ENCODE results near the gene ATCAY.
"Not testable (repeated sequence)": the region's sequence is repeated elsewhere in the genome, so short reads cannot be mapped to it uniquely, and the experiment has no call there.

ATCAY gene

DNA sequence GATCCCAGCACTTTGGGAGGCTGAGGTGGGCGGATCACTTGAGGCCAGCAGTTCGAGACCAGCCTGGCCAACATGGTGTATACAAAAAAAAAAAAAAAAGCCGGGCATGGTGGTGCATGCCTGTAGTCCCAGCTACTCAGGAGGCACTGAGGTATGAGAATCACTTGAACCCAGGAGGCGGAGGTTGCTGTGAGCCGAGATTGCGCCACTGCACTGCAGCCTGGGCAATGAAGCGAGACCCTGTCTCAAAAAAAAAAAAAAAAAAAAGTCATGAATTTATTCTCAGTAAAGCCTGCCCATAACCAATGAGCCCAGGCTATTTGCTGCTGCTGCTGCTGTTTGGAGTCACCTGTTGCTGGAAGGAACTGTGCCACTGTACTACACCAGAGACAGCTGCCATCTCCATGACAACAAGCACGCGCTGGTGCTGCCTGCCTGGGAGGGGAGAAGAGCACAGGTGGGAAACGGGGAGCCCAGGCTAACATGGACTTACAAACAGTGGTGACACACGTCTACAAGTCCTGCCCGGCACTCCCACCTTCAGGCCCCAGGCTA, 23.0 kb upstream of the ATCAY start:
- DNase-seq (ENCODE audit: low read depth), result no peak

- DNase-seq (ENCODE audit: low read depth), result no peak
Measured at GRCh38 chr19:3860499-3860898, 20.0 kb upstream of the ATCAY start.

- DNase-seq (ENCODE audit: low read depth), result no peak
Measured at GRCh38 chr19:3862826-3863500, 17.5 kb upstream of the ATCAY start.

DNA sequence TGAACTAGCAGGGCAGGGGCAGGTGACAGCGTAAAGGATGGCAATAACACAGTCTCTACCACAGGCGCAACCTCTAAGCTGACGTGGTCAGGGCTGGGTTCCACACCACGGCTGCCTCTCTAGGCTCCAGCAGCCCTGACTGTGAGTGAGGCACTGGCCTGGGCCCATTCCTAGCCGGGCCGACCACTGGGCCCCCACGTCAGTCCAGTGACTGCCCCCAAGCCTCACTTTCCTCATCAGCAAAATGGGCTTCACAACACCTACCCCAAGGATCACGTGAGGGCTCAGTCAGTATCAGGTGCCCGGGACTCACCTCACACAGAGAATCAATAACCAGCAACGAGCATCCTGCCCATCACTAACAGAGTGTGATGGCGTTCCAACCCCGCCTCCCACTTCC, 16.8 kb upstream of the ATCAY start:
- DNase-seq (ENCODE audit: low read depth), result no peak

GRCh38 chr19:3866910-3867638, 13.4 kb upstream of the ATCAY start:
- no peak for DNase-seq (ENCODE audit: low read depth)

DNA sequence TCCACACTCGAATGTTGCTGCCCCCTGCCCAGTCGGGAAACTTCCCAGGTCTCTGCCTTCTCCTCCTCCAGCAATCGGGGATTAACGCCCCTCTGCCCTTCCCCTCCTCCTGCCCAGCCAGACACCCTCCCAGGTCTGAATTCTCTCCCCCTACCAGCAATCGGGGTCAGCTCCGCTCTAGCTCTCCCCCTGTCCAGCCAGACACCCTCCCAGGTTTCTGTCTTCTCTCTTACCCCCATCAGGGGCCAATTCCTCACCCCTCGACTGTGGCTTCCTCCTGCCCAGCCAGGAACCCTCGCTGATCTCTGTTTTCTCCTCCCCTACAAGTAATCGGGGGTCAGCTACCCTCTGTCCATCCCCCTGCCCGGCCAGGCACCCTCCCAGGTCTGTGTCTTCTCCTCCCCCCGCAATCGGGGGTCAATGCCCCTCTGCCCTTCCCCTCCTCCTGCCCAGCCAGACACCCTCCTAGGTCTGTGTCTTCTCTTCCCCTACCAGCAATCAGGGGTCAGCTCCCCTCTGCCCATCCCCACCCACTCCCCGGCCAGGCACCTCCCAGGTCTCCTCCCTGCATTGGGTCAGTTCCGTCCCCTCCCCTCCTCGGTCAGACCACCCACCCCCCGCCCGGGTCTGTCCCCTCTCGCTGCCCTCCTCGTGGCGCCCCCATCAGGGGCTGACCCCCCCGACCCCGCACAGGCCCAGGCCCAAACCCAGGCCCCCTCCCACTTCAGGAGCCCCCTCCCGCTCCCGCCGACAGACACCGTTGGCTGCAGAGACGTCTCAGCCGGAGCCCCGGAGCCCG, 12.3 kb upstream of the ATCAY start:
- DNase-seq (ENCODE audit: low read depth), result no peak

GRCh38 chr19:3868770-3869456, 11.6 kb upstream of the ATCAY start, which contains the start of gene ZFR2:
ZFR2 (minus strand) TSS chr19:3869038; CDS start chr19:3869017, 21 bp downstream.
- no peak for DNase-seq (ENCODE audit: low read depth)

GRCh38 chr19:3873151-3873550, 7.3 kb upstream of the ATCAY start:
- DNase-seq (ENCODE audit: low read depth), result no peak

GRCh38 chr19:3874695-3875094, 5.8 kb upstream of the ATCAY start:
- DNase-seq (ENCODE audit: low read depth), result not testable (repeated sequence)

DNA sequence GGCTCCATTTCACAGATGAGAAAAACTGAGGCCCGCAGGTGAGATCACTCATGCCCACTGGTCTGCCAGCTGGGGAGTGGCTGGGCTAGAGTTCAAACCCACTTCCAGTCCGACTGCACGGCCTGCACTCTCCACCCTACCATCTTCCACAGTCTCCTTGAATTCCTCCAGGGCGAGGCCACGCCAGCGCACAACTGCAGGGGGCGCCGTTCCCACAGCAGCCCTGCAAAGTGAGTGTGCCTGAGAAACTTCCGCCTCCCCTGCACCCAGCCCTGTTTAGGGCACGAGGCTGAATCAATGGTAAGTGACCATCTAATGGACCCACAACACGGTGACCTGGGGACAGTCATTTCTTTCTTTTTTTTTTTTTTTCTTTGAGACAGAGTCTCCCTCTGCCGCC, 829 bp upstream of the ATCAY start:
- DNase-seq (ENCODE audit: low read depth), result no peak

GRCh38 chr19:3881272-3882040, 971 bp downstream of the ATCAY start:
- no peak for DNase-seq (ENCODE audit: low read depth)

DNA sequence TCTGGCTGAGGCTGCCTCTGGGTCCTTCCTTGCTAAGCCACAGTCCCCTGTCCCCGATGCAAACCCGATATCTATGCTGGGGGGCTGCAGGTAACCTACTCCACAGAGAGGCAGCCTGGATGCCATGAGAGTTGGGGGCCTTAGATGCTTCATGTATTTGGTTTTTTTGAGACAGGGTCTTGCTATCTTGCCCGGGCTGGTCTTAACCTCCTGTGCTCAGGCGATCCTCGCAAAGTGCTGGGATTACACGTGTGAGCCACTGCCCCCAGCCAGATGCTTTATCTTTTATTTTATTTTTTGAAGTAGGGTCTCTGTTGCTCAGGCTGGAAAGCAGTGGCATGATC, 1.5 kb downstream of the ATCAY start:
- DNase-seq (ENCODE audit: low read depth), result no peak

GRCh38 chr19:3890591-3890990, 10.1 kb downstream of the ATCAY start:
- DNase-seq (ENCODE audit: low read depth), result no peak

GRCh38 chr19:3893509-3894179, 13.2 kb downstream of the ATCAY start:
- DNase-seq (ENCODE audit: low read depth), result no peak

DNA sequence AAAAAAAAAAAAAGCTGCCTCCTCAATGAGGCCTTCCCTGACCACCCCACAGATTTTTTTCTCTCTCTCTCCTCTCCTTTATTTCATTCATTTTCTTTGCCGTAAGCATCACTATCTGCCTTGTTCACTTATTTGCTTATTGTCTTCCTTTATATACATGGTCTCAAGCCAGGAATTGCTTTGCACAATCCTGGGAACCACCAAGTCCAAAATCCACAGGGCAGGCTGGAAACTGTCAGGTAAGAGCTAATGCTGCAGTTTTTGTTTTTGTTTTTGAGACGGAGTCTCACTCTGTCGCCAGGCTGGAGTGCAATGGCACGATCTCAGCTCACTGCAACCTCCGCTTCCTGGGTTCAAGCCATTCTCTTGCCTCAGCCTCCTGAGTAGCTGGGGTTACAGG, 14.5 kb downstream of the ATCAY start:
- DNase-seq (ENCODE audit: low read depth), result not testable (repeated sequence)

DNA sequence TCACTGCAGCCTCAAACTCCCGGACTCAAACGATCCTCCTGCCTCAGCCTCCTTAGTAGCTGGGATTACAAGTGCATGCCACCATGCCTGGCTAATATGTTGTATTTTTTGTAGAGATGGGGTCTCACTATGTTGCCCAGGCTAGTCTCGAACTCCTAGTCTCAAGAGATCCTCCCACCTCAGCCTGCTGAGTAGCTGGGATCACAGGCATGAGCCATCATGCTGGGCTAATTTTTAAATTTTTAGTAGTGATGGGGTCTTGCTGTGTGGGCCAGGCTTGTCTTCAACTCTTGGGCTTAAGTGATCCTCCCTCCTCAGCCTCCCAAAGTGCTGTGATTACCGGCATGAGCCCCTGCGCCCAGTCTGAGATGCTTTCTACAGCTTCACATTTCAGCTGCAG, 15.3 kb downstream of the ATCAY start:
- DNase-seq (ENCODE audit: low read depth), result no peak

- no peak for DNase-seq (ENCODE audit: low read depth)
Measured at GRCh38 chr19:3897936-3898335, 17.5 kb downstream of the ATCAY start.

DNA sequence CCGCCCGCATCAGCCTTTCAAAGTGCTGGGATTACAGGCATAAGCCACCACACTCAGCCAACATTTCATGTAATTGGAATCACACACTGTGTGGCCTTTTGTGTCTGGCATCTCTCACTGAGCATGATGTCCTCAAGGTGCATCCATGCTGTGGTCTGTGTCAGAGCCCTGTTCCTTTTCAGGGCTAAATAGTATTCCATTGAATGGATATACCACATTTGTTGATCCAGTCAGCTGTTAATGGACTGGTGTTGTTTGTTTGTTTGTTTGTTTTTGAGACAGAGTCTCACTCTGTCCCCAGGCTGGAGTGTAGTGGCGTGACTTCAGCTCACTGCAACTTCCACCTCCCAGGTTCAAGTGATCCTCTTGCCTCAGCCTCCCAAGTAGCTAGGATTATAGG, 17.9 kb downstream of the ATCAY start:
- no peak for DNase-seq (ENCODE audit: low read depth)

DNA sequence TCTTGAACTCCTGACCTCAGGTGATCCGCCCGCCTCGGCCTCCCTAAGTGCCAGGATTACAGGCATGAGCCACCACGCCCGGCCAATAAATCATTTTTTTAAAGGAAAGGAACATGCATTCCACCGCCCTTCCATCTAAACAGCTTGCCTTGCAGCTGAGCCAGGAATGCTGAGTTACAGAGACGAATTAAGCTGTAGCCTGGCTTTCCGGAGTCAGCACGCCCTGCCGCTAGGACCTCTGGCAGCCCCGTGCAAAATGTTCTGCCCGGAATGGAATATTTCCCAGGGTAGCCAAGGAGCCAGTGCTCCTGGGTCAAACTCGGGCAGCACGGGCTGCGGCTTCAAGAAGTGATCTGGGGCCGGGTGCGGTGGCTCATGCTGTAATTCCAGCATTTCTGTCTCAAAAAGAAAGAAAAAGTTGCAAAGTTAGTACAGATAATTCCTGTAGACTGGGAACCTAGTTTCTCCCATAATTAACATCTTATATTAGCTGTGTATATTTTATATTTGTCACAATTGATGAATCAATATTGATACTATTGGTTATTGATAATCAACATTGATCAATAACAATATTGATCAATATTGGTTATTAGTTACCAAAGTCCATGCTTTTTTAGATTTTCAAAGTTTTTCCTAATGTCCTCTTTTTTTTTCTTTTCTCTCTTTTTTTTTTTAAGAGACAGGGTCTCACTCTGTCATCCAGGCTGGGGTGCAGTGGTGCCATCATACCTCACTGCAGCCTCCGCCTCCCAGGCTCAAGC, 19.2 kb downstream of the ATCAY start:
- no peak for DNase-seq (ENCODE audit: low read depth)

Data from EH (cell line).